Right hindlimb (tissue), 1 donor: ENCODE data around the gene XPC.

Source experiments
- DNase-seq: peaks from one replicate; pipeline ENCODE4 v3.0.0-alpha.2; 2018

The XPC gene

GRCh38 chr3:14169871-14170270 lies 8.5 kb downstream of the XPC start:
- no peak for DNase-seq

- no peak for DNase-seq
Measured at GRCh38 chr3:14169435-14169834, 9.0 kb downstream of the XPC start.

DNA sequence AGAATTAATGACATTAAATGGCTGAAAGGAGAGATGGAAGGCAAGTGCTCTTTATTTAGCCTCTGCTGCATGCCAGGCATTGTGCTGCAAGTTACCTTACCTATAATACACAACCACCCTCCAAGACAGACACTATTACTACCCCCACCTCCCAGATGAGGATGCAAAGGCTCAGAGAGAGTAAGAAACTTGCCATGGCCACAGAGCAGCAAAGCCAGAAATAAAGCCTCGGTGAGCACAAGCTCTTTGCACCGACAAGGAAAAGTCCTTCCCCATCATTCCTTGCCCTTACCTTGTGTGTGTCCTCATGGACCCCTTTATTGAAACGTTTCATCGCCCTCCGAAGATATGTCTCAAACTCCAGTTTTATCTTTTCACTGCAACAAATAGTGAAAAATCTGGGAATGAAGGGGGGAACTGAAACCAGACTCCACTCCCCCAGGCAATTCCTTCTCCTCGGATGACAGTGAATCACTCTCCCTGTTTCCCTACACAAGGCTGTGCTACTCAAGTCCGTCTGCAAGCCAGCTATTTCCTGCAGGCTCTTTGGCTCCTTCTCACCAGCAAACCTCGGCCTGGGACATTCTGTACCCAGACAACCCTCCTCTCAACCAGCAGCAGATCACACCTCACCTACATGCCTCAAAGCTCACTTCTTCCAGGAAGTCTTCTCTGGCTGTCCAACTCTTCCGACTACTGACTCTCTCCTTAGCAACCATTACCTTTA lies 11.4 kb downstream of the XPC start:
- no peak for DNase-seq

DNA sequence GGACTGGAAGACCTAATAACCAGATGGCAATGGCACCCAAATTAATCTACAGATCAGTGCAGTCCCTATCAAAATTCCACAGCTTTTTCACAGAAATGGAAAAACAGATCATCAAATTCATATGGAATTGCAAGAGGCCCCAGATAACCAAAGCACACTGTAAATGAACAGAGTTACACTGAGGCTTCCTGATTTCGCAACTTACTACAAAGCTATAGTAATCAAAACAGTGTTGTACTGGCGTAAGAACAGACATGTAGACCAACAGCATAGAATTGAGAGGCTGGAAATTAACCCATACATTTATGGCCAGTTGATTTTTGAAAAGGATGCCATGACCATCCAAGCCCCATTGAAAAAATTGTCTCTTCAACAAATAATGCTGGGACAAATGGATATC lies 16.2 kb downstream of the XPC start:
- no peak for DNase-seq

DNA sequence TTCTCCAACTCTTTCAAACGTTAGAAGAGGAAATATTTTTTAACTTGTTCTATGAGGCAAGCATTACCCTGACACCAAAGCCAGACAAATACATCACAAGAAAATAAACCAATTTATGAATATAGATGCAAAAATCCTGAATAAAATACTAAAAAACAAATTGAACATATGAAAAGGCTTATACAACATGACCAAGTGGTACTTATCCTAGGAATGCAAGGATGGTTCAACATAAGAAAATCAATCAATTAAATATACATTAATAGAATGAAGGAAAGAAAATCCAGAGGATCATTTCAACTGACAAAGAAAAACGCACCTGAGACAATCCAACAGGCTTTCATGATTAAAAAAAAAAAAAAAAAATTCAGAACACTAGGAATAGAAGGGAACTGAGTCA lies 17.1 kb downstream of the XPC start:
- no peak for DNase-seq

DNA sequence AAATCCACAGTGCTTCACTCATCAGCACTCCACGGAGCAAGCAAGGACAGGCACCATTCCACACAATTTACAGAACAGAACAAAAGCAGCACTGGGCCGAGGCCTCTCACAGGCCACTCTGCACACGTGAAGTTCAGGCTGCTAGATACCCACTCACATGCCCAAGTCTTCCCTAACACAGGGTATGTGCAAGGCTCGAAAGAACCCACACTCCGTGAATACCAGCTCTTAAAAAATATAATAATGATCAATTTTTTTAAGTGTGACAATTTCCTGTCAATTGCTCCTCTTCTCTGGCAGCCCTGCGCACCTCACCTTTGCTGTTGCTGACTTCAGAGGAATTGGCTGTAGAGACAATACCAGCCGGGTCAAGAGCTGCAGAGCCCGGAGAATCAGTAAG lies 19.0 kb downstream of the XPC start:
- no peak for DNase-seq

DNA sequence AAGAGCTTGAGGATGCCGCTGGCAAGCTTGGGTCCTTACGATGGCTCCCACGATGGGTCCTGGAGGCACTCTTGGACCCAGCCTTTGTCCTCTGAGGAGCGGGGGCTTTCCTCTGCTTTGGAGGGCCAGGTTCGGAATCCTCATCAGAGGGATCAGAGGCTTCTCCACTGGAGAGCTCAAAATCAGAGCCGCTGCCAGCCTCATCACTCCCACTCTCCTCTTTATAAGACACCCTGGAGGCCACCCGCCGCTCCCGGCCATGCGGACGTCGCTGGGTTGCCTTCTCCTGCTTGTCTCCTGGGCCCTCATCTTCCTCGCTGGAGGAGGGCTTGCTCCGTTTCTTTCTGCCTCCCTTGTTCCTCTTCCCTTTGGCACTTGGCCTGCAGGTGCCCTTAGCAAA lies 20.0 kb downstream of the XPC start:
- no peak for DNase-seq

DNA sequence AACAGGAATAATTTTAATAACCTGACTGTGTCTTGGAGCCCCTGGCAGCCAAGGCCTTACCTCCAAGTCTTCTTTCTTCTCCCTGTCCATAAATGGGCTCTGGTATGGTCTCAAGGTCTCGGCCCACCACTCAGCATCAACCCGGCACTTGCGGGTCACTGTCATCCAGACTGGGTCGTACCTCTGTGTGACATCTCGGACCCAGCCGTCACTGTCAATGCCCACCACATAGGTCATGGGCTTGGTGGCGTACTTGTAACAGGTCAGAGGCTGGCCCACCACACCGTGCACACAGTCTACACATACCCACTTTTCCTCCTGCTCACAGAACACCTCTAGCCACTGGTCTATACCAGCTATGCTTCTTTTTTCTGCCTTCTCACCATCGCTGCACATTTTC lies 20.4 kb downstream of the XPC start:
- DNase-seq, result no peak

- DNase-seq, result no peak
Measured at GRCh38 chr3:14156843-14157561, 21.4 kb downstream of the XPC start.

DNA sequence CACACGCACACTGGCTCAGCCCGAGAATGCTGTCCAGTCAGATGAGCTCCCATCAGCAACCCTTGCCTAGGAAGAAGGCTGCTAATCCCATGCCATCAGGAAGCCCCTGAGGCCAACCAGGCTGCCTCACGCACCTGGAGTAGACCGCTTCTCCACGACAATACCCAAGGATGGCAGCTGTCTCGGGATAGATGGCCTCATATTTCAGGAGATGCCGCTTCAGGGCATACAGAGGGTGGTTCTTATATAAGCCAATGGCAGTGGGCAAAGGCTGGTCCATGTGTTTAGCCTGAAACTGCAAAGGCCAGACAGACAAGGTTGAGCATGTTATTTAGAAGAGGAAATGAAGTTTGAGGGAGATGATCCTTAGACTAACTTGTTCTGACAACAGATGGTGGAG lies 22.2 kb downstream of the XPC start:
- no peak for DNase-seq

GRCh38 chr3:14154895-14155440 lies 23.4 kb downstream of the XPC start:
- no peak for DNase-seq

GRCh38 chr3:14154276-14154675 lies 24.1 kb downstream of the XPC start:
- DNase-seq, result no peak

GRCh38 chr3:14153663-14154062 lies 24.7 kb downstream of the XPC start:
- DNase-seq, result no peak

- no peak for DNase-seq
Measured at GRCh38 chr3:14152963-14153355, 25.4 kb downstream of the XPC start.

DNA sequence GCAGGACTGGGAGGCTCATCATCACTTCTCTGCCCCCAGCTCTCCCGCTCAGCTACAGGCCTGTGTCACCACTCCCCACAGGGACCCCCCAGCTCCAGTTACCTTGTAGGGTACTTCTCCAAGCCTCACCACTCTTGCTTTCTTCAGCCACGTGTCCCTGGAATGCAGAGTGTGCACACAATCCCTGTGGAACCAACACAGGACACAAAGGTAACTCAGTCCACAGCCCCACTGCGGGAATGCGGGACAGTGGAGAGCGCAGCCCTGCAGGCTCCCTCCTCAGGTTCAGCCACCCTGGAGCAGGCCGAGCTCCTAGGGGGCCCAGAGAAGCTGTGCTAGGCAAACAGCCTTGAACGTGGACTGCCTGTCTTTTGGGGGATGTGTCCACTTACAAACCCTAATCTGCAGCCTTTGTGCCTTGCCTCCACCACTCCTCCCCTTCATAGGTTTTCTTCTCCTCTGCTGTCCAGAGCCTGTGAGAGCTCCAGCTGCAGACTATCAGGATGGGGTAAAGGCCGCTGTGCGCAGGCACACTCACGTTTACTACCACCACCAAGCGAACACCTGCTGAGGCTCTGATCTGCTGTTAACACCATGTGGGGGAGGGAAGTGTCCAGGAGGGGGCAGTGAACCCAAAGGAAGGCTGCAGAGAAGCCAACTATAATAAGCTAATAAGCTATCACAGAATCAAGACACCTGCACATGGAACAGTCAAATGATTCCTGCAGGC lies 26.0 kb downstream of the XPC start:
- DNase-seq, result no peak

DNA sequence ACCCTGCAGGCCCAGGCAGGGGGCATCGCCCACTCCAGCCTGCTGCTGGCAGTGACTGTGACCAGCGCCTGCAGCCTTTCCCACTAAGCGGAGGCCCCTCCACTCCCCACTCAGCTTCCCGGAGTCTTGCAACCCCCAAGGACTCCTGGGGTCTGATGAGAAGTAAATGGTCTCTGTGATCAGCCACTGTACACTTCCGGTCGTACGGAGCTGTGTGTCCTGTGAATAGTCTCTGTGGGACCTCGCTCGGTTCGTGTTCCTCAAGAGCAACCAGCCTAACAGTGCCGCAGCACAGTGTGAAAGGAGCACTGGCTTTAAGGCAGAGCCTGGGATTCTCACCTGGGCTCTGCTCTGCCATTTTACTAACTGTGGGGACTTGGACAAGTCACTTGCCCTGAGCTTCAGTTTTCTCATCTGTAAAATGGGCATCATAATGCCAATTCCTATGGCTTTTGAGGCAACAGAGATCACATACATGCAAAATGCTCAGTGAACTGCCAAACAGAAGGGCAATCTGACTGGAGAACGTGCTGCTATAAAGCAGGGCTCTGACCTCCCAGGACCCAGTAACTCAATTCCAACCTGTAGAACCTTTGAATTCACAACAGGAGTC lies 26.8 kb downstream of the XPC start:
- DNase-seq, result no peak

GRCh38 chr3:14150491-14151230 lies 27.7 kb downstream of the XPC start:
- no peak for DNase-seq

- no peak for DNase-seq
Measured at GRCh38 chr3:14150078-14150477, 28.3 kb downstream of the XPC start.

DNA sequence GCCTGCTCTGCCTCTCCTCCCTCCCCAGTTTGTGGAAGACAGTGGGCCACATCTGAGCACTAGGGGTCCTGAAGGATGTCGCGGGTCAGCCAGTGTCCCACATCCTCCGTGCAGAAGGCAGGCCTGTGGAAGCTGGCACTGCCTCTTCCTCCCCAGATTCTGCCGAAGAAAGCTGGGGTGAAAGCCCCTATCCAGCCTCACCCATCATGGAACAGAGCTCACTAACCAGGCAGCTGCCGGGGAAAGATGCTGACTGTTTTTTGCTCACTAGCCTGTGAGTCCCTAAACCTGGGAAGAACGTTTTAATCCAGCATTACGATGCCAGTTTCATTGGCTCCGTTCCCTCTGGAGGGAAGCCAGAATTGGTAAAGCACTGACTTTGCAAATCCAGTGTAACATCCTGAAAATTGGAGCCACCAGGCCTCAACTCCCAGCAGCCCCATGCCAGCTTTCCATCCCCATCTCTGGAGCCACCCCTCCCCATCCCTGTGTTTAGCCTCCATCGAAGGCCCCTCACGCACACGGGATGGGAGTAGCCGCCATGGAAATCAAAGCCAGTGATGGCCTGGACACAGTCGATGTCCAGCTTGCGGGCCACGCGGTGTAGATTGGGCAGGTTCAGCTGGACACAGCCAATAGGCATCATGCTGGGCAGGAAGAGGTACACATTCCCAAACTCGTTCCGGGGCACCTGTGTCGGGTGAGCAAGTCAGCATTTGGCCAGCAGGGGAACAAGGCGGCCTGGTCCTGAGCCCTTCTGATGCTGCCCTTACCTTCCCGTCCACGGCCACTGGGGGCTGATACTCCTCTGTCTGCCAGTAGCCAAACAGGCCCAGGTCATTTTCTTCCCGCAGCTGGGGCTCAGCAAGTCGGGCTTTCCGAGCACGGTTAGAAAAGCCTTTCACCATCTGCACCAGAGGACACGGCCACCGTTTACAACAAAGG lies 30.1 kb downstream of the XPC start:
- DNase-seq, result no peak

DNA sequence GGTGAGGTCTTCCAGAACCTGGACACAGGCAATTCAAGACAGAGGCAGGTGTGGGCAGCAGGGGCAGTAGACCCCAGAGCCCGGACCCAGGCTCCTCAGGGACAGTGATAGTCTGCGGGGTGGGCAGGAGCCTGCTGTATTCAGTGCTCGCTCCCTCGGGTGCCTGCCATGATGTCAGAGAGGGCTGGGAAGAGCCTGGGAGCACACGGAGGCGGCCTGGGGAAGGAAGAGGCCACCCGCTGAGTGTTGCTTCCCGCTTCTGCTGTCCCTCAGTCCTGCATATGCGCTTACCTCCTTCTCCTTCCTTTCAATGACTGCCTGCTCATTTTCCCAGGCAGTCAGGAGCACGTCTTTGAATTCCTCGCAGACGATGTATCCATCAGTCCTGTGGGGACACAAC lies 30.8 kb downstream of the XPC start:
- no peak for DNase-seq

DNA sequence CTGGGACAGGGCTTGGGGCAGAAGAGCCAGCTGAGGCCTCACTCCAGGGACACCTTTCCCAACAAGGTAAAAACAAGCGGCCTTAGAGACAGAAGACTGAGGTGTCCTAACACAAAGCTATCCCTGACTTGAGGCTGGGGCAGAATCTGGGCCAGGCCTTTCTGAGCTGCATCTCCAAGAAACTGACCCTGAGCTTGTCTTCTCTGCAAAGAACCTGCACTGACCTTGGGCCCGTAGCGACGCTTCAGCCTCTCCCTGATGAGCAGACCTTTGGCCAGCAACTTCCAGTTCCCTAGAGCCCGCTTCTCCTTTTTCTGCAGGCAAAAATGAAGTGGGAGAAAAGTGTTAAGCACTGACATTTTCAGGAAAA lies 31.4 kb downstream of the XPC start:
- DNase-seq, result no peak
